Neuronal stem cell (in vitro differentiated cells): Measurements from ENCODE around the gene UPK1A. TPM values are rescaled to one million over a fixed set of nuclear protein-coding genes. Genes with fewer than 3 reads are reported as not detected.

Source experiments
- DNase-seq: peaks from one replicate; pipeline ENCODE4 v3.0.0-alpha.2; 2013; ENCODE audit warnings: low spot score
- H2AFZ ChIP-seq: one replicate; pipeline ENCODE4 v1.6.1; 2013; ENCODE audit warnings: mild to moderate bottlenecking, low read length, inconsistent platforms
- H2AK5ac ChIP-seq: 2 replicates; pipeline ENCODE4 v1.6.1; 2013; ENCODE audit warnings: low read depth, mild to moderate bottlenecking, inconsistent platforms, low read length, moderate library complexity, mixed read lengths
- H2BK120ac ChIP-seq: 2 replicates; pipeline ENCODE4 v1.6.1; 2013; ENCODE audit warnings: low read depth, mild to moderate bottlenecking, inconsistent platforms, low read length, moderate library complexity, mixed read lengths
- H2BK12ac ChIP-seq: one replicate; pipeline ENCODE4 v1.6.1; 2013; ENCODE audit warnings: low read length, inconsistent platforms
- H2BK15ac ChIP-seq: 2 replicates; pipeline ENCODE4 v1.6.1; 2013; ENCODE audit warnings: mild to moderate bottlenecking, low read length, inconsistent platforms, mixed read lengths
- H2BK5ac ChIP-seq: one replicate; pipeline ENCODE4 v1.6.1; 2013; ENCODE audit warnings: inconsistent platforms, mild to moderate bottlenecking, low read length, moderate library complexity
- H3K14ac ChIP-seq: one replicate; pipeline ENCODE4 v1.6.1; 2013; ENCODE audit warnings: low read length, inconsistent platforms
- H3K18ac ChIP-seq: 2 replicates; pipeline ENCODE4 v1.6.1; 2013; ENCODE audit warnings: low read length, inconsistent platforms
- H3K23ac ChIP-seq: 2 replicates; pipeline ENCODE4 v1.6.1; 2013; ENCODE audit warnings: low read depth, mild to moderate bottlenecking, mixed read lengths, low read length, inconsistent platforms; ENCODE audit not compliant: poor library complexity
- H3K27ac ChIP-seq: replicated peaks from 3 replicates; pipeline ENCODE4 v1.5.1; 2013; ENCODE audit warnings: low read length, inconsistent platforms
- H3K27me3 ChIP-seq, 3 experiments: 2 replicates each; pipeline ENCODE4 v1.6.1; 2013; ENCODE audit warnings: low read length in 3 of 3, mild to moderate bottlenecking in 2 of 3, inconsistent platforms in 1 of 3, low read depth in 1 of 3, mixed read lengths in 1 of 3, moderate library complexity in 1 of 3; ENCODE audit not compliant: control insufficient read depth in 3 of 3, insufficient read depth in 3 of 3
- H3K36me3 ChIP-seq, 2 donors: replicated peaks in 1 of 2; 2 replicates each; pipeline ENCODE4 v1.6.1; 2013; ENCODE audit warnings: low read length in 2 of 2; ENCODE audit not compliant: control insufficient read depth in 2 of 2, insufficient read depth in 2 of 2
- H3K4ac ChIP-seq: 2 replicates; pipeline ENCODE4 v1.6.1; 2013; ENCODE audit warnings: inconsistent platforms, mild to moderate bottlenecking, low read length, moderate library complexity
- H3K4me1 ChIP-seq, 2 donors: 1 replicate in 1 of 2; 2 replicates in 1 of 2; pipeline ENCODE4 v1.6.1; 2013; ENCODE audit warnings: low read length in 2 of 2, low read depth in 1 of 2; ENCODE audit not compliant: control insufficient read depth in 2 of 2, insufficient read depth in 1 of 2
- H3K4me2 ChIP-seq: one replicate; pipeline ENCODE4 v1.6.1; 2013; ENCODE audit warnings: mild to moderate bottlenecking, low read length, inconsistent platforms; ENCODE audit not compliant: insufficient read depth, poor library complexity, severe bottlenecking
- H3K4me3 ChIP-seq, 2 donors: 2 replicates each; pipeline ENCODE4 v1.5.1; 2013; ENCODE audit warnings: low read length in 2 of 2, mild to moderate bottlenecking in 2 of 2, inconsistent platforms in 1 of 2, moderate library complexity in 1 of 2
- H3K79me1 ChIP-seq: one replicate; pipeline ENCODE4 v1.6.1; 2013; ENCODE audit warnings: low read depth, mild to moderate bottlenecking, inconsistent platforms, low read length, moderate library complexity
- H3K9ac ChIP-seq: one replicate; pipeline ENCODE4 v1.6.1; 2013; ENCODE audit warnings: mild to moderate bottlenecking, low read depth, low read length, inconsistent platforms; ENCODE audit not compliant: poor library complexity
- H3K9me3 ChIP-seq, 2 donors: replicated peaks in 1 of 2; 2 replicates each; pipeline versions ENCODE3 to v1.6.1; 2013; ENCODE audit warnings: low read length in 2 of 2, mild to moderate bottlenecking in 2 of 2, inconsistent platforms in 1 of 2, low read depth in 1 of 2, mixed read lengths in 1 of 2, moderate library complexity in 1 of 2; ENCODE audit not compliant: control insufficient read depth in 2 of 2, insufficient read depth in 1 of 2
- H4K8ac ChIP-seq: one replicate; pipeline ENCODE4 v1.6.1; 2013; ENCODE audit warnings: low read depth, mild to moderate bottlenecking, inconsistent platforms, low read length, moderate library complexity
- H4K91ac ChIP-seq: one replicate; pipeline ENCODE4 v1.6.1; 2013; ENCODE audit warnings: low read length, low read depth, mild to moderate bottlenecking, inconsistent platforms; ENCODE audit not compliant: poor library complexity
- WGBS, 2 donors: extraction: QIAGEN DNeasy Blood & Tissue Kit; methylation state at CpG; one replicate each; pipeline ENCODE4 v1.1.7; 2013; ENCODE audit warnings: missing lambda C conversion rate in 2 of 2, mixed read lengths in 1 of 2; ENCODE audit not compliant: insufficient read length in 2 of 2, insufficient replicate concordance in 1 of 2; ENCODE audit errors: extremely low coverage in 2 of 2; 5-methylcytosine and 5-hydroxymethylcytosine counted together
- polyA plus RNA-seq, 2 experiments: library from polyadenylated mRNA; stranded (reverse); fragments of 200-250 nt; gene quantifications; one replicate each; pipeline ENCODE4 v1.2.3, GENCODE V29; 2013

The UPK1A gene
- 0.53 TPM for polyA plus RNA-seq (2013, experiment 1 of 2)
- polyA plus RNA-seq (2013, experiment 2 of 2) = 0.57 TPM

- H3K9ac ChIP-seq = no peak within 1 kb of the TSS
- H3K27ac ChIP-seq = no peak within 1 kb of the TSS
- H3K4me1 ChIP-seq = no peaks in the 10 kb centered on the region
- no peak within 1 kb of the TSS for H2AFZ ChIP-seq
- H2BK15ac ChIP-seq = no peak within 1 kb of the TSS
- H3K79me1 ChIP-seq = no peaks in the 10 kb centered on the region
- peak within 1 kb of the TSS; percentile 53 for H3K4ac ChIP-seq
- no peak within 1 kb of the TSS for H3K4me2 ChIP-seq
- no peaks in the 10 kb centered on the region for H3K9me3 ChIP-seq
- no peak within 1 kb of the TSS for H2BK12ac ChIP-seq
- H3K4me3 ChIP-seq = no peak within 1 kb of the TSS
- H3K18ac ChIP-seq = peak within 1 kb of the TSS; percentile 52
- peak within 1 kb of the TSS; percentile 4 for H4K8ac ChIP-seq
- H4K91ac ChIP-seq = no peak within 1 kb of the TSS
- H3K36me3 ChIP-seq = peaks cover 0 to 24% of the 10 kb centered on the region in 2 donors
- peak within 1 kb of the TSS; percentile 68 for H2AK5ac ChIP-seq
- H2BK120ac ChIP-seq = no peak within 1 kb of the TSS
- H2BK5ac ChIP-seq = peak within 1 kb of the TSS; percentile 75
- no peaks in the 10 kb centered on the region for H3K27me3 ChIP-seq
- WGBS, 2 donors = no CpG with 5 or more reads among the region's 16 CpGs
- H3K23ac ChIP-seq = no peak within 1 kb of the TSS
- H3K14ac ChIP-seq = peak within 1 kb of the TSS; percentile 82
- no peak for DNase-seq
These were observed at the start of gene UPK1A for GRCh38 chr19:35666251-35666913. Gene UPK1A (plus strand): TSS chr19:35666517. CDS start chr19:35666813, 296 bp downstream.

- peaks cover 42 to 81% of the 10 kb centered on the region in 2 donors for H3K36me3 ChIP-seq
- no peak overlapping the region for H3K14ac ChIP-seq
- no peaks in the 10 kb centered on the region for H3K27me3 ChIP-seq
- peaks cover 4% of the 10 kb centered on the region for H3K79me1 ChIP-seq
- no CpG with 5 or more reads among the region's 7 CpGs for WGBS, 2 donors
- H3K27ac ChIP-seq = no peak overlapping the region
- H2BK120ac ChIP-seq = no peak overlapping the region
- no peaks in the 10 kb centered on the region for H3K4me1 ChIP-seq
- H3K4me3 ChIP-seq = no peak overlapping the region
- H3K9ac ChIP-seq = no peak overlapping the region
- H2BK12ac ChIP-seq = no peak overlapping the region
- no peak overlapping the region for H2AFZ ChIP-seq
- no peak for DNase-seq
- no peak overlapping the region for H4K8ac ChIP-seq
- no peak overlapping the region for H3K4ac ChIP-seq
- H2AK5ac ChIP-seq = no peak overlapping the region
- H3K4me2 ChIP-seq = no peak overlapping the region
- H2BK5ac ChIP-seq = no peak overlapping the region
- H3K23ac ChIP-seq = no peak overlapping the region
- no peak overlapping the region for H2BK15ac ChIP-seq
- no peaks in the 10 kb centered on the region for H3K9me3 ChIP-seq
- H4K91ac ChIP-seq = no peak overlapping the region
- no peak overlapping the region for H3K18ac ChIP-seq
These were observed 47.5 kb upstream of the UPK1A start for GRCh38 chr19:35618857-35619256.

GRCh38 chr19:35619290-35619923 lies 46.9 kb upstream of the UPK1A start:
- Histone ChIP-seq H3K27me3 (no peaks in the 10 kb centered on the region), H3K4me1 (no peaks in the 10 kb centered on the region), H4K8ac (no peak overlapping the region), H2BK5ac (no peak overlapping the region), H3K79me1 (peaks cover 4% of the 10 kb centered on the region), H3K23ac (no peak overlapping the region), H4K91ac (no peak overlapping the region), H2AK5ac (no peak overlapping the region), H2BK120ac (no peak overlapping the region), H3K14ac (no peak overlapping the region), H2BK12ac (no peak overlapping the region), H2AFZ (no peak overlapping the region), H3K4me2 (no peak overlapping the region), H3K9ac (no peak overlapping the region), H3K4me3 (no peak overlapping the region), H3K36me3 (peaks cover 40 to 77% of the 10 kb centered on the region in 2 donors), H3K9me3 (no peaks in the 10 kb centered on the region), H2BK15ac (no peak overlapping the region), H3K4ac (no peak overlapping the region), H3K27ac (no peak overlapping the region), H3K18ac (no peak overlapping the region)
- DNase-seq = no peak
- WGBS, 2 donors = no CpG with 5 or more reads among the region's 12 CpGs

- Histone ChIP-seq H3K27me3 (no peaks in the 10 kb centered on the region), H3K79me1 (peaks cover 4% of the 10 kb centered on the region), H3K4me2 (no peak overlapping the region), H3K4me1 (no peaks in the 10 kb centered on the region), H3K4ac (no peak overlapping the region), H2AK5ac (no peak overlapping the region), H3K9me3 (no peaks in the 10 kb centered on the region), H4K91ac (no peak overlapping the region), H3K27ac (no peak overlapping the region), H2BK15ac (no peak overlapping the region), H2BK120ac (no peak overlapping the region), H2BK12ac (no peak overlapping the region), H3K14ac (no peak overlapping the region), H2BK5ac (no peak overlapping the region), H2AFZ (no peak overlapping the region), H3K18ac (no peak overlapping the region), H3K23ac (no peak overlapping the region), H4K8ac (no peak overlapping the region), H3K36me3 (peaks cover 41 to 71% of the 10 kb centered on the region in 2 donors), H3K4me3 (no peak overlapping the region), H3K9ac (peak overlapping the region; percentile 50)
- no CpG with 5 or more reads among the region's 17 CpGs for WGBS, 2 donors
- DNase-seq = no peak
These were observed 46.3 kb upstream of the UPK1A start for GRCh38 chr19:35620001-35620400.
